Retinal pigment epithelial cell (primary cell): ENCODE results near the gene STH.

Experiments
- DNase-seq: peaks from one replicate; pipeline ENCODE4 v3.0.0-alpha.2; 2010; ENCODE audit warnings: low read depth
- H3K4me3 ChIP-seq: 2 replicates; pipeline ENCODE4 v1.5.1; 2011; ENCODE audit warnings: mild to moderate bottlenecking, low read length, control low read depth, moderate library complexity
- CTCF ChIP-seq: conservative IDR thresholded peaks from 2 replicates; pipeline ENCODE4 v1.5.1; 2011; ENCODE audit warnings: low read depth, low read length, control low read depth, inconsistent platforms

STH gene

DNA sequence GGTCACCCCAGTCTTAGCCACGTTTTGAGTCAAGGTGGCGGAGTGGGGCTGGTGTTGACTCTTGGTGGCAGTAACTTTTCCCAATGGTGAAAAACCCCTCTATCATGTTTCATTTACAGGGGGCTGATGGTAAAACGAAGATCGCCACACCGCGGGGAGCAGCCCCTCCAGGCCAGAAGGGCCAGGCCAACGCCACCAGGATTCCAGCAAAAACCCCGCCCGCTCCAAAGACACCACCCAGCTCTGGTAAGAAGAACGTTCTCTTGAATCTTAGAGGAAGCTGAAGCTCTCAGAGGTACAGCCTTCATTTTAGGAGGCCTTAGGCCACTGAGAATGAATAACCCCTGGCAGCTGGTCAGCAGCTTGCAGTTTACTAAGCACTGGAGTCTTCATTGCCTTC, 7.7 kb upstream of the STH start:
- no peak for DNase-seq
- no peak overlapping the region for H3K4me3 ChIP-seq
- TF ChIP-seq CTCF, result no peak

- no peak for TF ChIP-seq CTCF
- H3K4me3 ChIP-seq, result no peak overlapping the region
- no peak for DNase-seq
Measured at GRCh38 chr17:45992175-45992574, 6.9 kb upstream of the STH start.

DNA sequence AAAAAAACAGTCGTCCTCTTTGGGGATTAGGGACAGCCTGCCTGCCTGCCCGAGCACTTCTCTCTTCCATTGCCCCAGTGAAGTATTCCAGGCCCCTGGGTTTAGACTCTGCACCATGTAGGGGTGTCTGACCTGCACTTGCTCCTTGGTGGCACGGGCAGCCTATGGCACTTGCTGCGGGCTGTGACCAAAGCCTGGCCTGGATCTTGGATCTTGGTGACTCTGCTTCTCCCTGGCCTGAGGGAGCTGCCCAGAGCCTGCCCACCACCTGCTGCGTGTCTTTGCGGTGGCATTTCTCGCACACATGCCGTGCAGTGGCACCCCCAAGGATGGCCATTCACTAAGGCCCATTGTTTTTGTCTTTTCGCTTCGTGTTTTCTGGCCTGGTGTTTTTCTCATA, 6.1 kb upstream of the STH start:
- TF ChIP-seq CTCF, result no peak

GRCh38 chr17:45993962-45994627, 5.0 kb upstream of the STH start:
- no peak for DNase-seq
- TF ChIP-seq CTCF, result no peak
- H3K4me3 ChIP-seq, result no peak overlapping the region

More for the DNA sequence above, 6.1 kb upstream of the STH start:
- H3K4me3 ChIP-seq, result no peak overlapping the region
- DNase-seq, result no peak

GRCh38 chr17:45994987-45995386, 4.1 kb upstream of the STH start:
- DNase-seq, result no peak
- no peak for TF ChIP-seq CTCF
- no peak overlapping the region for H3K4me3 ChIP-seq

DNA sequence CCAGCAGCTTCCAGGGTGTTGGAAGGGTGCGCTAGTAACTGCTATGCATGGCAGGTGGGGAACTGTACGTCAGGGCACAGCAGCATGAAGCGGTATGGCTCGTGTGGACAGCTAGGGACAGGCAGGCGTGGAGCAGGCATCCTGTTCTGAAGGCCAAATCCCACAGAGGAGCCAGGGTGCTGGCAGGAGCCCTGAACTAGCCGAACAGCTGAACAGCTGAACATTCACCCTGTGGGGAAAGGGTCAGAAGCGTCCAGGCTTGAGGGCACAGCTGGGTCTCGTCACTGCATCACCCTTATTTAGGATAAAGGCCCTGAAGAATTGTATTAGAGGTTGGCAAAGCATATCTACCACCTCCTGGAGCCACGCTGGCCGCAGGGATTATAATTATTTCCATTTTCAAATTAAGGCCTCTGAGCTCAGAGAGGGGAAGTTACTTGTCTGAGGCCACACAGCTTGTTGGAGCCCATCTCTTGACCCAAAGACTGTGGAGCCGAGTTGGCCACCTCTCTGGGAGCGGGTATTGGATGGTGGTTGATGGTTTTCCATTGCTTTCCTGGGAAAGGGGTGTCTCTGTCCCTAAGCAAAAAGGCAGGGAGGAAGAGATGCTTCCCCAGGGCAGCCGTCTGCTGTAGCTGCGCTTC, 3.3 kb upstream of the STH start:
- H3K4me3 ChIP-seq, result no peak overlapping the region
- no peak for TF ChIP-seq CTCF
- no peak for DNase-seq
